GM12878 (cell line): ENCODE results near the gene KDSR. TPM values are rescaled to one million over a fixed set of nuclear protein-coding genes. Genes with fewer than 3 reads are reported as not detected.

Experiments
- ATAC-seq: fragments of 200-7000 bp; cut with Tn5 transposase; 3 replicates; pipeline ENCODE4 v1.9.1; 2020; ENCODE audit warnings: mild to moderate bottlenecking, moderate library complexity
- BruUV-seq: library from RNA; stranded (reverse); fragments of 400-500 nt; replicated peaks from 2 replicates; lab custom pipeline; 2021; lab: Mats Ljungman, UMichigan
- CTCF ChIA-PET: fragments of 300-600 bp; sonication (Branson Sonifier 250); formaldehyde crosslinking; extraction: SDS; loops from one replicate; lab custom pipeline; 2021; ENCODE audit warnings: inconsistent platforms; lab: Yijun Ruan, JAX
- POLR2A ChIA-PET: fragments of 350-600 bp; formaldehyde crosslinking; extraction: SDS; loops from one replicate; lab custom pipeline; 2021; ENCODE audit warnings: inconsistent platforms; lab: Charles Lee
- RAD21 ChIA-PET: fragments of 300-600 bp; sonication (Branson Sonifier 250); formaldehyde crosslinking; loops from one replicate; lab custom pipeline; 2023; ENCODE audit warnings: antibody characterized with exemption; ENCODE audit not compliant: unreplicated experiment; lab: Charles Lee
- SMC1A ChIA-PET: fragments of 300-600 bp; sonication (Branson Sonifier 250); formaldehyde crosslinking; loops from one replicate; lab custom pipeline; 2023; ENCODE audit not compliant: unreplicated experiment, uncharacterized antibody; lab: Charles Lee
- DNase-seq: peaks from one replicate; pipeline ENCODE4 v3.0.0-alpha.2; 2011; ENCODE audit warnings: low read depth, low spot score
- FAIRE-seq: peaks from 3 replicates; lab custom pipeline; 2011; peaks lifted over from hg19 to GRCh38; lab: Jason Lieb, UNC
- H2AFZ ChIP-seq: 2 replicates; pipeline ENCODE4 v1.6.0; 2011; ENCODE audit warnings: low read depth, low read length, control low read depth; ENCODE audit not compliant: control insufficient read depth
- H3K27ac ChIP-seq: 2 replicates; pipeline ENCODE4 v1.5.1; 2011; ENCODE audit warnings: control low read depth; ENCODE audit not compliant: control insufficient read depth, insufficient read depth
- H3K27me3 ChIP-seq, 2 experiments: replicated peaks in 1 of 2; 2 replicates each; pipeline versions ENCODE4 v1.6.0 to v1.6.1; 2011; ENCODE audit warnings: low read length in 1 of 2; ENCODE audit not compliant: control insufficient read depth in 2 of 2, insufficient read depth in 2 of 2
- H3K36me3 ChIP-seq, 2 experiments: 2 replicates each; pipeline ENCODE4 v1.5.1; 2011; ENCODE audit warnings: low read length in 1 of 2; ENCODE audit not compliant: control insufficient read depth in 2 of 2, insufficient read depth in 2 of 2
- H3K4me1 ChIP-seq: 2 replicates; pipeline ENCODE4 v1.6.1; 2011; ENCODE audit warnings: mild to moderate bottlenecking, low read length, moderate library complexity, mixed read lengths; ENCODE audit not compliant: control insufficient read depth, insufficient read depth
- H3K4me2 ChIP-seq: 2 replicates; pipeline ENCODE4 v1.6.0; 2011; ENCODE audit warnings: control low read depth; ENCODE audit not compliant: control insufficient read depth, insufficient read depth
- H3K4me3 ChIP-seq: fragments of 200-600 bp; sonication (generic); 2 replicates; pipeline ENCODE4 v1.5.1; 2016
- H3K79me2 ChIP-seq: 2 replicates; pipeline ENCODE4 v1.6.0; 2011; ENCODE audit warnings: low read length; ENCODE audit not compliant: control insufficient read depth, insufficient read depth
- H3K9ac ChIP-seq: 2 replicates; pipeline ENCODE4 v1.8.0; 2011; ENCODE audit warnings: low read length, control low read depth, mixed read lengths; ENCODE audit not compliant: control insufficient read depth, insufficient read depth
- H3K9me3 ChIP-seq: replicated peaks from 3 replicates; pipeline ENCODE4 v1.5.1; 2011; ENCODE audit warnings: mild to moderate bottlenecking, low read length; ENCODE audit not compliant: control insufficient read depth, insufficient read depth
- H4K20me1 ChIP-seq: 2 replicates; pipeline ENCODE4 v1.6.0; 2011; ENCODE audit not compliant: control insufficient read depth, insufficient read depth
- HDAC6 ChIP-seq: fragments of 200-600 bp; sonication (generic); IDR thresholded peaks from one replicate; pipeline ENCODE4 v1.8.0; 2017; ENCODE audit warnings: antibody characterized with exemption; ENCODE audit not compliant: unreplicated experiment
- IKZF1 ChIP-seq: fragments of 450-650 bp; conservative IDR thresholded peaks from 2 replicates; pipeline ENCODE4 v1.6.1; 2017; ENCODE audit warnings: antibody characterized with exemption, mild to moderate bottlenecking
- IKZF2 ChIP-seq, 2 experiments: fragments of 450-650 bp; IDR thresholded peaks; 2 replicates each; pipeline ENCODE4 v1.6.1; 2017; ENCODE audit warnings: mild to moderate bottlenecking in 2 of 2, moderate library complexity in 2 of 2
- MYC ChIP-seq: IDR thresholded peaks from 2 replicates; pipeline ENCODE4 v1.6.1; 2011; ENCODE audit warnings: mild to moderate bottlenecking, low read length, moderate library complexity, inconsistent platforms; ENCODE audit not compliant: insufficient read depth, insufficient replicate concordance, insufficient read length, severe bottlenecking
- RUNX3 ChIP-seq: IDR thresholded peaks from 2 replicates; pipeline ENCODE4 v1.6.1; 2012; ENCODE audit warnings: low read length, inconsistent platforms
- SRF ChIP-seq, 2 experiments: IDR thresholded peaks; 2 replicates each; pipeline ENCODE4 v1.6.1; 2011; ENCODE audit warnings: low read depth in 2 of 2, low read length in 2 of 2, mild to moderate bottlenecking in 1 of 2, moderate library complexity in 1 of 2
- YY1 ChIP-seq: IDR thresholded peaks from 2 replicates; pipeline ENCODE4 v1.6.1; 2011; ENCODE audit warnings: low read depth, mild to moderate bottlenecking, low read length
- ZBED1 ChIP-seq: IDR thresholded peaks from 2 replicates; pipeline ENCODE4 v1.6.1; 2016; ENCODE audit warnings: borderline replicate concordance
- ZNF207 ChIP-seq: fragments of 450-650 bp; IDR thresholded peaks from 2 replicates; pipeline ENCODE4 v1.6.1; 2014; ENCODE audit warnings: antibody characterized with exemption, mild to moderate bottlenecking, borderline replicate concordance
- WGBS: methylation state at CpG from one replicate; pipeline ENCODE4 v1.1.6; 2016; ENCODE audit warnings: low lambda C conversion rate; ENCODE audit not compliant: insufficient replicate concordance, insufficient coverage; ENCODE audit errors: missing lambda C conversion rate; 5-methylcytosine and 5-hydroxymethylcytosine counted together
- in situ Hi-C: fragments of 300-500 bp; cut with MboI; formaldehyde crosslinking; loops from 9 replicates; pipeline ENCODE4 v1.14.3; 2018; ENCODE audit warnings: mixed read lengths
- intact Hi-C: fragments of 100-400 bp; cut with micrococcal nuclease; formaldehyde crosslinking; loops from one replicate; pipeline ENCODE4 v1.14.2; 2022; ENCODE audit not compliant: unreplicated experiment
- polyA plus RNA-seq, 11 experiments: library from polyadenylated mRNA; depleted of rRNA in 4 of 11; unstranded in 6 of 11; stranded (reverse) in 5 of 11; fragments of >200 nt; fragmentation: Nextera tagmentation in 4 of 11; fragmentation: Illumina TruSeq in 1 of 11; extraction: Ambion mirVana in 4 of 11; extraction: Trizol in 1 of 11; gene quantifications; 1 replicate in 1 of 11; 2 replicates in 10 of 11; pipeline versions ENCODE4 v1.2.1 to v1.2.3, GENCODE V29; 2011 to 2016; ENCODE audit warnings: inconsistent platforms in 2 of 11, missing spikeins in 2 of 11, low read depth in 1 of 11
- total RNA-seq, 4 experiments: library from RNA; depleted of rRNA in 3 of 4; stranded (reverse); fragments of >200 nt in 3 of 4; fragmentation: Illumina TruSeq in 1 of 4; extraction: Trizol in 1 of 4; gene quantifications; 2 replicates each; pipeline versions ENCODE4 v1.2.1 to v1.2.3, GENCODE V29; 2013 to 2021
- TF ChIP-seq, protein P1 (sequence below): fragments of 450-650 bp; IDR thresholded peaks from 2 replicates; pipeline ENCODE4 v1.6.1; 2017; ENCODE audit warnings: low read depth, mild to moderate bottlenecking, moderate library complexity

The KDSR gene
- total and polyA plus RNA-seq, 10 of the 15 experiments (the other 5 are each of a cell fraction or from before 2014, with no cell fraction given), result 5.2 to 25.9 (median 14.3) TPM

DNA sequence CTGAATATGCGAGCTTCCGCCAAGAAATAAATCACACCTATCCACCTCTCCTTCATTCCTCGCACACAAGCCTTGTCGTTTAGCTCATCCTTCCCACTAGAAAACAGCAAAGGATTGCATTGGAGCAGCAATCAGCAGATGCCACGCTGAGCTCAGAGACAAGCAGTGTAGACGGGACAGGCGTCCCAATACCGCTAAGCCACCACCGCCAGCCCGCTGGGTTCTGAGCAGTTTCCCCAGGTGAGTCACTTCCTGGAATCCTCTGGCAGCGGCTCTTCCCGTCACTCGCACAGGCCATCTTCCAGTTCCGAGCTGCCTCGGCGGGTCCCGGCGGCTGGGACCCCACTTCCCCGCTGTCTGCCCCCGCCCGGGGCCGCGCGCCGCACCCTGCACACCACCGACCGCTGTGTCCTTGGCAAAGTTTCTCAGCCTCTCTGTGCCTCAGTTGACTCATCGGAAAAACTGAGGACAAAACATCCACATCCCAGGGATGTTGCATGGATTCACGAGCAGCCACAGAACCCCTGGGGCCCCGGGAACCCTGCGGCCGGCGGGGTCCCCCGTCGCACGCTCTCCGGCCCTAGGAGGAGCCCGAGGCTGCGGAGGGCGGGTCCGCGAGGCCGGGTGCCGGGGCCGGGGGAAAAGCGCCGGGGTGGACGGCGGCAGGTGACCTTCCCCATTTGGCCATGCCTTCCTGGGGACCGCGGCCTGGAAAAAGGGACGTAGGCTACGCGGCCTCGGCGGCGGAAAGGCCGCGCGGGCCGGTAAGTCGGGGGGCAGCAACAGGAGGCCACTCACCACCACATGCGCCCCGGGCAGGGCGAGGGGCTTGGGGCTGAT is 573 bp downstream of the KDSR start:
- Histone ChIP-seq H3K27me3 (no peaks in the 10 kb centered on the region), H4K20me1 (no peaks in the 10 kb centered on the region), H3K36me3 (peaks cover 0 to 1% of the 10 kb centered on the region in 2 experiments; a peak in 2 of 4 replicates), H3K9me3 (no peaks in the 10 kb centered on the region; the same call in 1 of the 3 replicates), H3K4me2 (peak overlapping the region; percentile 85), H3K4me3 (peak overlapping the region; percentile 93), H3K79me2 (peaks cover 17% of the 10 kb centered on the region), H3K9ac (peak overlapping the region; percentile 77), H3K27ac (peak overlapping the region; percentile 84), H2AFZ (peak overlapping the region; percentile 83), H3K4me1 (no peaks in the 10 kb centered on the region)
- TF ChIP-seq, protein P1, sequence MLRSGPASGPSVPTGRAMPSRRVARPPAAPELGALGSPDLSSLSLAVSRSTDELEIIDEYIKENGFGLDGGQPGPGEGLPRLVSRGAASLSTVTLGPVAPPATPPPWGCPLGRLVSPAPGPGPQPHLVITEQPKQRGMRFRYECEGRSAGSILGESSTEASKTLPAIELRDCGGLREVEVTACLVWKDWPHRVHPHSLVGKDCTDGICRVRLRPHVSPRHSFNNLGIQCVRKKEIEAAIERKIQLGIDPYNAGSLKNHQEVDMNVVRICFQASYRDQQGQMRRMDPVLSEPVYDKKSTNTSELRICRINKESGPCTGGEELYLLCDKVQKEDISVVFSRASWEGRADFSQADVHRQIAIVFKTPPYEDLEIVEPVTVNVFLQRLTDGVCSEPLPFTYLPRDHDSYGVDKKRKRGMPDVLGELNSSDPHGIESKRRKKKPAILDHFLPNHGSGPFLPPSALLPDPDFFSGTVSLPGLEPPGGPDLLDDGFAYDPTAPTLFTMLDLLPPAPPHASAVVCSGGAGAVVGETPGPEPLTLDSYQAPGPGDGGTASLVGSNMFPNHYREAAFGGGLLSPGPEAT, result peak; percentile 24; the same call in 1 of the 2 replicates
- TF ChIP-seq HDAC6 (peak; percentile 40), RUNX3 (0 out of 2 replicates have a peak, but pooled peaks have one; percentile 3), MYC (peak; percentile 42), IKZF2 (IDR thresholded peaks at IDR 0.05) (peak; percentile 42 to 43; a peak in 2 of 4 replicates), SRF (IDR thresholded peaks at IDR 0.05; ENCODE audit: low read depth in 2 of 2, low read length in 2 of 2) (peak; percentile 26 to 50; a peak in 1 of 4 replicates), IKZF1 (peak; percentile 51), YY1 (0 out of 2 replicates have a peak, but pooled peaks have one; percentile 1), ZBED1 (no peak), ZNF207 (no peak)
- RAD21 ChIA-PET, result interaction anchor here (1.2 to 1.6 kb wide), 3 partner anchors 10 to 70 kb away, joined by 3 to 5 read pairs (median 4); partner anchors contain the start of gene VPS4B
- CTCF ChIA-PET, result interaction anchor here (0.6 to 2.0 kb wide), 8 partner anchors 9 to 350 kb away, joined by 3 to 9 read pairs (median 4); no protein-coding TSS in a partner anchor
- in situ Hi-C loops, result no loop called here
- DNase-seq (no peak), ATAC-seq (peak; percentile 53), FAIRE-seq (no peak)
- WGBS, result under 1% methylated on average over 65 of the region's 65 CpGs
- POLR2A ChIA-PET, result interaction anchor here (0.5 to 2.3 kb wide), 4 partner anchors 15 to 56 kb away, joined by 3 to 10 read pairs (median 4); partner anchors contain the start of gene VPS4B
- BruUV-seq, result no TSS peak
- SMC1A ChIA-PET, result interaction anchor here (0.6 to 1.8 kb wide), 15 partner anchors 10 to 839 kb away, joined by 3 to 10 read pairs (median 3); partner anchors contain the start of gene VPS4B
- intact Hi-C loops, result loop anchor here (1.0 kb wide), 1 partner anchor 56 kb away; the partner anchor contains the start of gene VPS4B
